IMR-90 (cell line): Measurements from ENCODE around the gene CTRL. TPM values are rescaled to one million over a fixed set of nuclear protein-coding genes. Genes with fewer than 3 reads are reported as not detected.

ENCODE experiments used
- ATAC-seq: fragments of 200-7000 bp; cut with Tn5 transposase; 2 replicates; pipeline ENCODE4 v1.9.1; 2020; ENCODE audit warnings: low read depth, mild to moderate bottlenecking, moderate library complexity
- BruUV-seq: library from RNA; stranded (reverse); fragments of 400-500 nt; replicated peaks from 2 replicates; lab custom pipeline; 2021; lab: Mats Ljungman, UMichigan
- CTCF ChIA-PET: fragments of 300-600 bp; formaldehyde crosslinking; extraction: SDS; loops from one replicate; lab custom pipeline; 2021; ENCODE audit warnings: antibody characterized with exemption; lab: Yijun Ruan, JAX
- POLR2A ChIA-PET: fragments of 300-600 bp; sonication (Branson Sonifier 250); formaldehyde crosslinking; loops from one replicate; lab custom pipeline; 2022; ENCODE audit warnings: antibody characterized with exemption; ENCODE audit not compliant: unreplicated experiment; lab: Charles Lee
- DNase-seq: peaks from one replicate; pipeline ENCODE4 v3.0.0; 2013
- H2AFZ ChIP-seq: replicated peaks from 2 replicates; pipeline ENCODE3; 2013; ENCODE audit warnings: low read length, mild to moderate bottlenecking; ENCODE audit not compliant: poor library complexity
- H2AK5ac ChIP-seq: 2 replicates; pipeline ENCODE4 v1.6.1; 2013; ENCODE audit warnings: low read depth, low read length, inconsistent platforms
- H2AK9ac ChIP-seq: replicated peaks from 2 replicates; pipeline ENCODE3; 2013; ENCODE audit warnings: mild to moderate bottlenecking, low read depth, low read length, moderate library complexity; ENCODE audit not compliant: poor library complexity
- H2BK120ac ChIP-seq: 2 replicates; pipeline ENCODE4 v1.6.1; 2013; ENCODE audit warnings: low read depth, low read length, inconsistent platforms
- H2BK15ac ChIP-seq: 3 replicates; pipeline ENCODE4 v1.6.1; 2013; ENCODE audit warnings: low read depth, low read length, inconsistent platforms
- H2BK20ac ChIP-seq: 2 replicates; pipeline ENCODE4 v1.6.1; 2013; ENCODE audit warnings: low read depth, mild to moderate bottlenecking, inconsistent platforms, low read length, moderate library complexity
- H2BK5ac ChIP-seq: 2 replicates; pipeline ENCODE4 v1.6.1; 2013; ENCODE audit warnings: mild to moderate bottlenecking, low read depth, low read length, inconsistent platforms; ENCODE audit not compliant: poor library complexity, severe bottlenecking
- H3K14ac ChIP-seq: replicated peaks from 2 replicates; pipeline ENCODE4 v1.6.1; 2013; ENCODE audit warnings: low read depth, low read length, inconsistent platforms
- H3K18ac ChIP-seq: 2 replicates; pipeline ENCODE4 v1.6.1; 2013; ENCODE audit warnings: low read depth, low read length, control low read depth
- H3K23ac ChIP-seq: 2 replicates; pipeline ENCODE4 v1.6.1; 2013; ENCODE audit warnings: low read depth, low read length, inconsistent platforms
- H3K27ac ChIP-seq: 2 replicates; pipeline ENCODE4 v1.5.1; 2013; ENCODE audit warnings: mild to moderate bottlenecking, control low read depth, low read length; ENCODE audit not compliant: insufficient read depth
- H3K27me3 ChIP-seq: 2 replicates; pipeline ENCODE4 v1.6.1; 2013; ENCODE audit warnings: low read length; ENCODE audit not compliant: control insufficient read depth, insufficient read depth
- H3K36me3 ChIP-seq: 2 replicates; pipeline ENCODE4 v1.6.1; 2013; ENCODE audit warnings: low read length, mixed read lengths; ENCODE audit not compliant: control insufficient read depth, insufficient read depth
- H3K4ac ChIP-seq: 2 replicates; pipeline ENCODE4 v1.6.1; 2013; ENCODE audit warnings: low read depth, low read length, inconsistent platforms
- H3K4me1 ChIP-seq: 2 replicates; pipeline ENCODE4 v1.6.1; 2013; ENCODE audit warnings: low read length, mixed read lengths; ENCODE audit not compliant: control insufficient read depth, insufficient read depth
- H3K4me2 ChIP-seq: 2 replicates; pipeline ENCODE4 v1.6.1; 2013; ENCODE audit warnings: low read depth, mild to moderate bottlenecking, control low read depth, low read length, moderate library complexity
- H3K4me3 ChIP-seq: 2 replicates; pipeline ENCODE4 v1.5.1; 2013; ENCODE audit warnings: low read depth, mild to moderate bottlenecking, control low read depth, low read length, moderate library complexity; ENCODE audit not compliant: insufficient read depth
- H3K56ac ChIP-seq: 2 replicates; pipeline ENCODE4 v1.6.1; 2013; ENCODE audit warnings: low read length, inconsistent platforms; ENCODE audit not compliant: insufficient read depth; ENCODE audit errors: extremely low read depth
- H3K79me1 ChIP-seq, 2 experiments: 2 replicates each; pipeline ENCODE4 v1.6.1; 2013; ENCODE audit warnings: low read length in 2 of 2, inconsistent platforms in 1 of 2, low read depth in 1 of 2
- H3K9ac ChIP-seq: 2 replicates; pipeline ENCODE4 v1.6.1; 2013; ENCODE audit warnings: low read depth, low read length, control low read depth
- H3K9me1 ChIP-seq: 2 replicates; pipeline ENCODE4 v1.6.1; 2013; ENCODE audit warnings: low read length, inconsistent platforms; ENCODE audit not compliant: insufficient read depth
- H3K9me3 ChIP-seq: 2 replicates; pipeline ENCODE4 v1.6.1; 2013; ENCODE audit warnings: low read length; ENCODE audit not compliant: control insufficient read depth, insufficient read depth
- H4K20me1 ChIP-seq: 2 replicates; pipeline ENCODE4 v1.6.1; 2013; ENCODE audit warnings: low read length, inconsistent platforms; ENCODE audit not compliant: insufficient read depth
- H4K5ac ChIP-seq: 2 replicates; pipeline ENCODE4 v1.6.1; 2013; ENCODE audit warnings: mild to moderate bottlenecking, low read depth, low read length, control low read depth
- H4K8ac ChIP-seq, 2 experiments: 2 replicates each; pipeline ENCODE4 v1.6.1; 2013; ENCODE audit warnings: low read depth in 2 of 2, low read length in 2 of 2, control low read depth in 1 of 2, inconsistent platforms in 1 of 2
- H4K91ac ChIP-seq: 2 replicates; pipeline ENCODE4 v1.6.1; 2013; ENCODE audit warnings: low read depth, low read length, inconsistent platforms; ENCODE audit not compliant: insufficient read depth
- BHLHE40 ChIP-seq: fragments of 150-350 bp; IDR thresholded peaks from 2 replicates; pipeline ENCODE4 v1.6.1; 2016; ENCODE audit warnings: mild to moderate bottlenecking, low read depth, low read length
- CEBPB ChIP-seq: IDR thresholded peaks from 2 replicates; pipeline ENCODE4 v1.6.1; 2012; ENCODE audit warnings: low read depth, low read length, improper control_type of control experiment
- CHD1 ChIP-seq: IDR thresholded peaks from 2 replicates; pipeline ENCODE4 v1.6.1; 2012; ENCODE audit warnings: low read depth, low read length, improper control_type of control experiment
- ELK1 ChIP-seq: fragments of 150-350 bp; IDR thresholded peaks from 2 replicates; pipeline ENCODE4 v1.6.1; 2016; ENCODE audit warnings: low read depth, mild to moderate bottlenecking, low read length, moderate library complexity, borderline replicate concordance
- FOS ChIP-seq: fragments of 150-350 bp; IDR thresholded peaks from 2 replicates; pipeline ENCODE4 v1.6.1; 2016; ENCODE audit warnings: low read depth, low read length
- MAZ ChIP-seq: IDR thresholded peaks from 2 replicates; pipeline ENCODE4 v1.6.1; 2012; ENCODE audit warnings: low read depth, mild to moderate bottlenecking, low read length, improper control_type of control experiment, moderate library complexity, borderline replicate concordance
- MXI1 ChIP-seq: IDR thresholded peaks from 2 replicates; pipeline ENCODE4 v1.6.1; 2012; ENCODE audit warnings: low read depth, mild to moderate bottlenecking, low read length, moderate library complexity, borderline replicate concordance
- NFE2L2 ChIP-seq: fragments of 150-350 bp; IDR thresholded peaks from 2 replicates; pipeline ENCODE4 v1.6.1; 2016; ENCODE audit warnings: low read depth, mild to moderate bottlenecking, low read length
- POLR2A ChIP-seq: IDR thresholded peaks from 2 replicates; pipeline ENCODE4 v1.6.1; 2012; ENCODE audit warnings: mild to moderate bottlenecking, low read depth, low read length
- RAD21 ChIP-seq: IDR thresholded peaks from 2 replicates; pipeline ENCODE4 v1.6.1; 2012; ENCODE audit warnings: low read length, improper control_type of control experiment
- SMC3 ChIP-seq: fragments of 150-350 bp; IDR thresholded peaks from 2 replicates; pipeline ENCODE4 v1.6.1; 2016; ENCODE audit warnings: low read depth, mild to moderate bottlenecking, antibody characterized with exemption, low read length, moderate library complexity
- USF2 ChIP-seq: fragments of 150-350 bp; IDR thresholded peaks from 2 replicates; pipeline ENCODE4 v1.6.1; 2017; ENCODE audit warnings: mild to moderate bottlenecking, antibody characterized with exemption, low read length, low read depth
- WGBS, 2 experiments: methylation state at CpG; one replicate each; pipeline versions ENCODE4 v1.1.5 to v1.1.7; 2013; ENCODE audit warnings: missing lambda C conversion rate in 2 of 2; ENCODE audit not compliant: insufficient read length in 1 of 2; ENCODE audit errors: extremely low coverage in 2 of 2; 5-methylcytosine and 5-hydroxymethylcytosine counted together
- dilution Hi-C: fragments of 300-500 bp; cut with HindIII; formaldehyde crosslinking; loops from one replicate; pipeline ENCODE4 v1.14.3; 2018; ENCODE audit warnings: low sequenced_read_pairs; ENCODE audit not compliant: unreplicated experiment
- in situ Hi-C: fragments of 300-500 bp; cut with MboI; formaldehyde crosslinking; loops from 3 replicates; pipeline ENCODE4 v1.14.3; 2019; ENCODE audit warnings: low sequenced_read_pairs, inconsistent platforms, mixed read lengths
- intact Hi-C: fragments of 100-400 bp; cut with micrococcal nuclease; formaldehyde crosslinking; loops from 2 replicates; pipeline ENCODE4 v1.10.0; 2022
- polyA plus RNA-seq, 3 experiments: library from polyadenylated mRNA; depleted of rRNA; stranded (reverse); fragments of >200 nt; gene quantifications; 2 replicates each; pipeline ENCODE4 v1.2.3, GENCODE V29; 2012; ENCODE audit warnings: low replicate concordance in 1 of 3
- total RNA-seq: library from RNA; depleted of rRNA; stranded (reverse); fragments of >200 nt; gene quantifications from 2 replicates; pipeline ENCODE4 v1.2.3, GENCODE V29; 2012

Gene CTRL
- total and polyA plus RNA-seq, 2 of the 4 experiments (the other 2 are of a cell fraction), result 0.18 to 1.1 TPM

GRCh38 chr16:67930678-67931211 lies 917 bp downstream of the CTRL start:
- peaks cover 23% of the 10 kb centered on the region for H3K36me3 ChIP-seq

More at GRCh38 chr16:67930678-67931211, 917 bp downstream of the CTRL start:
- Histone ChIP-seq H2BK20ac (no peak overlapping the region), H3K9me3 (no peaks in the 10 kb centered on the region), H3K79me1 (peaks cover 5 to 25% of the 10 kb centered on the region in 2 experiments; a peak in 3 of 4 replicates), H3K4me3 (no peak overlapping the region), H3K9ac (no peak overlapping the region), H3K27me3 (no peaks in the 10 kb centered on the region), H3K4ac (no peak overlapping the region), H3K9me1 (peaks cover 8% of the 10 kb centered on the region), H4K91ac (no peak overlapping the region), H3K27ac (no peak overlapping the region), H3K56ac (no peak overlapping the region), H2AK9ac (no peak overlapping the region), H3K4me1 (peaks cover 8% of the 10 kb centered on the region), H4K20me1 (peaks cover 24% of the 10 kb centered on the region), H2AFZ (no peak overlapping the region), H3K14ac (no peak overlapping the region), H4K5ac (no peak overlapping the region), H3K18ac (no peak overlapping the region), H2AK5ac (no peak overlapping the region), H2BK15ac (no peak overlapping the region), H2BK120ac (no peak overlapping the region), H3K23ac (no peak overlapping the region), H4K8ac (no peak overlapping the region), H3K4me2 (no peak overlapping the region), H2BK5ac (no peak overlapping the region)
- TF ChIP-seq MXI1 (no peak), NFE2L2 (no peak), ELK1 (no peak), CHD1 (no peak), BHLHE40 (no peak), RAD21 (no peak), SMC3 (no peak), POLR2A (no peak), FOS (no peak), MAZ (no peak), USF2 (no peak), CEBPB (no peak)
- ChIA-PET POLR2A (no interaction called here), CTCF (no interaction called here)
- dilution Hi-C loops (no loop called here), intact Hi-C loops (no loop called here), in situ Hi-C loops (loop anchor here (25.0 kb wide), 1 partner anchor 393 kb away; the partner anchor contains the start of gene RIPOR1)
- ATAC-seq (no peak), DNase-seq (no peak)
- BruUV-seq, result no TSS peak
- 98% methylated on average over 5 of the region's 17 CpGs; no CpG with 5 or more reads in 1 of the 2 experiments for WGBS, 2 experiments
